ENCODE measurements around the gene NUDT3. TPM values are rescaled to one million over a fixed set of nuclear protein-coding genes. Genes with fewer than 3 reads are reported as not detected.

NUDT3 gene
- polyA plus RNA-seq, 1 of the 3 experiments (the other 2 are of a cell fraction): 11.9 TPM

- CTCF ChIA-PET: interaction anchor here (0.8 kb wide), 1 partner anchor 13 kb away, joined by 3 read pairs; no protein-coding TSS in a partner anchor
- H3K9ac ChIP-seq: no peak overlapping the region
- no peak overlapping the region for H3K27ac ChIP-seq (ENCODE audit: low read depth in 2 of 2, low read length in 1 of 2)
Measured at GRCh38 chr6:34375833-34376232, 16.6 kb downstream of the NUDT3 start.

GRCh38 chr6:34374508-34374907, 18.0 kb downstream of the NUDT3 start:
- Histone ChIP-seq H3K4me3 (ENCODE audit: low read depth in 2 of 2, low read length in 1 of 2) (no peak overlapping the region), H3K27me3 (ENCODE audit: insufficient read depth) (no peaks in the 10 kb centered on the region), H4K20me1 (ENCODE audit: insufficient read depth) (peaks cover 71% of the 10 kb centered on the region), H3K79me2 (ENCODE audit: insufficient read depth) (peaks cover 90% of the 10 kb centered on the region), H3K4me2 (no peak overlapping the region), H3K9me3 (no peaks in the 10 kb centered on the region), H3K27ac (ENCODE audit: low read depth in 2 of 2, low read length in 1 of 2) (no peak overlapping the region), H2AFZ (ENCODE audit: low read depth) (no peak overlapping the region), H3K4me1 (ENCODE audit: control insufficient read depth in 1 of 2, insufficient read depth in 2 of 2, low read depth in 1 of 2, low read length in 1 of 2) (no peaks in the 10 kb centered on the region; a peak in 1 of 4 replicates), H3K9me2 (no peaks in the 10 kb centered on the region), H3F3A (replicated peaks; ENCODE audit: insufficient read depth) (peaks cover 3% of the 10 kb centered on the region), H3K36me3 (replicated peaks in 1 of 2; ENCODE audit: control insufficient read depth in 1 of 2, insufficient read depth in 2 of 2, low read length in 1 of 2) (no peaks in the 10 kb centered on the region), H3K9ac (no peak overlapping the region)
- CTCF ChIA-PET: no interaction called here
- 94% methylated on average over 4 of the region's 4 CpGs for WGBS (ENCODE audit: low lambda C conversion rate)
- no peak for DNase-seq
- POLR2A ChIA-PET: no interaction called here
- no peak for TF ChIP-seq NFIC (IDR thresholded peaks at IDR 0.05; ENCODE audit: borderline replicate concordance)
- TF ChIP-seq EP300 (IDR thresholded peaks at IDR 0.05; ENCODE audit: borderline replicate concordance in 1 of 2, low read depth in 1 of 2, low read length in 1 of 2): no peak
- TF ChIP-seq TEAD4 (IDR thresholded peaks at IDR 0.05; ENCODE audit: borderline replicate concordance, insufficient read depth): no peak
- TF ChIP-seq MXI1 (IDR thresholded peaks at IDR 0.05; ENCODE audit: low read depth, low read length): no peak
- no peak for TF ChIP-seq RFX5 (IDR thresholded peaks at IDR 0.05; ENCODE audit: low read length)
- TF ChIP-seq REST (IDR thresholded peaks at IDR 0.05; ENCODE audit: low read depth, low read length): no peak
- TF ChIP-seq FOXJ3 (CRISPR knock-in tag; IDR thresholded peaks at IDR 0.05): no peak
- TF ChIP-seq PBX3 (IDR thresholded peaks at IDR 0.05): no peak
- no peak for TF ChIP-seq IRF3 (IDR thresholded peaks at IDR 0.05; ENCODE audit: low read depth, low read length)
- no peak for TF ChIP-seq FOXM1 (IDR thresholded peaks at IDR 0.05; ENCODE audit: low read depth)
- TF ChIP-seq MAX (IDR thresholded peaks at IDR 0.05; ENCODE audit: low read depth): no peak
- TF ChIP-seq JUND (IDR thresholded peaks at IDR 0.05): no peak
- no peak for TF ChIP-seq CHD2 (IDR thresholded peaks at IDR 0.05; ENCODE audit: low read length, partially characterized antibody)
- no peak for TF ChIP-seq POLR2AphosphoS5 (IDR thresholded peaks at IDR 0.05; ENCODE audit: low read depth, low read length)

More at GRCh38 chr6:34375833-34376232, 16.6 kb downstream of the NUDT3 start:
- no peaks in the 10 kb centered on the region for H3K9me2 ChIP-seq
- no peak for TF ChIP-seq RCOR1 (IDR thresholded peaks at IDR 0.05; ENCODE audit: low read length)
- TF ChIP-seq RAD21 (IDR thresholded peaks at IDR 0.05; ENCODE audit: low read length): no peak
- TF ChIP-seq USF1 (IDR thresholded peaks at IDR 0.05; ENCODE audit: borderline replicate concordance, low read depth): no peak
- TF ChIP-seq ELF1 (IDR thresholded peaks at IDR 0.05): no peak
- TF ChIP-seq MAX (IDR thresholded peaks at IDR 0.05; ENCODE audit: low read depth): no peak
- no peak for TF ChIP-seq CHD2 (IDR thresholded peaks at IDR 0.05; ENCODE audit: low read length, partially characterized antibody)
- TF ChIP-seq POLR2AphosphoS5 (IDR thresholded peaks at IDR 0.05; ENCODE audit: low read depth, low read length): no peak
- TF ChIP-seq EP300 (IDR thresholded peaks at IDR 0.05; ENCODE audit: borderline replicate concordance in 1 of 2, low read depth in 1 of 2, low read length in 1 of 2): no peak
- no peak for TF ChIP-seq NRF1 (IDR thresholded peaks at IDR 0.05; ENCODE audit: low read depth, low read length)
- no peak for TF ChIP-seq EZH2phosphoT487 (IDR thresholded peaks at IDR 0.05; ENCODE audit: borderline replicate concordance, low read depth)
- no peak for TF ChIP-seq GABPA (IDR thresholded peaks at IDR 0.05; ENCODE audit: low read depth)
- no peak overlapping the region for H3K4me3 ChIP-seq (ENCODE audit: low read depth in 2 of 2, low read length in 1 of 2)
- no peak overlapping the region for H3K4me2 ChIP-seq
- H3K9me3 ChIP-seq: no peaks in the 10 kb centered on the region
- DNase-seq: no peak
- WGBS (ENCODE audit: low lambda C conversion rate): 91% methylated on average over 5 of the region's 5 CpGs
- no peaks in the 10 kb centered on the region for H3K36me3 ChIP-seq (replicated peaks in 1 of 2; ENCODE audit: control insufficient read depth in 1 of 2, insufficient read depth in 2 of 2, low read length in 1 of 2)
- no peaks in the 10 kb centered on the region for H3K27me3 ChIP-seq (ENCODE audit: insufficient read depth)
- POLR2A ChIA-PET: interaction anchor here (0.5 kb wide), 1 partner anchor 12 kb away, joined by 3 read pairs; no protein-coding TSS in a partner anchor
- H4K20me1 ChIP-seq (ENCODE audit: insufficient read depth): peaks cover 71% of the 10 kb centered on the region
- H2AFZ ChIP-seq (ENCODE audit: low read depth): no peak overlapping the region
- H3F3A ChIP-seq (replicated peaks; ENCODE audit: insufficient read depth): peaks cover 3% of the 10 kb centered on the region
- peaks cover 89% of the 10 kb centered on the region for H3K79me2 ChIP-seq (ENCODE audit: insufficient read depth)
- H3K4me1 ChIP-seq (ENCODE audit: control insufficient read depth in 1 of 2, insufficient read depth in 2 of 2, low read depth in 1 of 2, low read length in 1 of 2): no peaks in the 10 kb centered on the region; a peak in 1 of 4 replicates
